ENCODE data around the gene NR2E1. TPM values are rescaled to one million over a fixed set of nuclear protein-coding genes. Genes with fewer than 3 reads are reported as not detected.
A peak's percentile ranks its signal among the peaks of the same experiment; 100 is the strongest.

NR2E1 gene
- total RNA-seq, result not detected in 2 replicates

GRCh38 chr6:108165714-108166663, at the start of gene NR2E1:
Gene NR2E1 (plus strand): TSS chr6:108166022. CDS start chr6:108166766, 744 bp downstream.
- H3K4me3 Mint-ChIP-seq (ENCODE audit: low read depth), result no peak within 1 kb of the TSS
- no peak for DNase-seq (ENCODE audit: low spot score)
- no peaks in the 10 kb centered on the region for H3K36me3 Mint-ChIP-seq (ENCODE audit: low read depth)
- no peaks in the 10 kb centered on the region for H3K9me3 Mint-ChIP-seq
- intact Hi-C loops (cut with micrococcal nuclease), result no loop called here
- peaks cover 5% of the 10 kb centered on the region for H3K4me1 Mint-ChIP-seq (ENCODE audit: low read depth)
- peaks cover 87% of the 10 kb centered on the region for H3K27me3 Mint-ChIP-seq (ENCODE audit: low read depth)
- peak within 1 kb of the TSS; percentile 8 for H3K27ac Mint-ChIP-seq

GRCh38 chr6:108116546-108117426, 49.0 kb upstream of the NR2E1 start:
- peak overlapping the region; percentile 11 for H3K27ac Mint-ChIP-seq
- H3K36me3 Mint-ChIP-seq (ENCODE audit: low read depth), result peaks cover 4% of the 10 kb centered on the region
- intact Hi-C loops (cut with micrococcal nuclease), result loop anchor here (2.0 to 10.0 kb wide), 2 partner anchors 52 to 378 kb away; no protein-coding TSS in a partner anchor
- H3K27me3 Mint-ChIP-seq (ENCODE audit: low read depth), result peaks cover 88% of the 10 kb centered on the region
- no peak for DNase-seq (ENCODE audit: low spot score)
- peak overlapping the region; percentile 81 for H3K4me3 Mint-ChIP-seq (ENCODE audit: low read depth)
- H3K4me1 Mint-ChIP-seq (ENCODE audit: low read depth), result peaks cover 32% of the 10 kb centered on the region
- H3K9me3 Mint-ChIP-seq, result no peaks in the 10 kb centered on the region

- intact Hi-C loops (cut with micrococcal nuclease), result loop anchor here (2.0 to 10.0 kb wide), 3 partner anchors 39 to 377 kb away; no protein-coding TSS in a partner anchor
- peak overlapping the region; percentile 81 for H3K4me3 Mint-ChIP-seq (ENCODE audit: low read depth)
- peak overlapping the region; percentile 11 for H3K27ac Mint-ChIP-seq
- H3K4me1 Mint-ChIP-seq (ENCODE audit: low read depth), result peaks cover 32% of the 10 kb centered on the region
- no peaks in the 10 kb centered on the region for H3K9me3 Mint-ChIP-seq
- DNase-seq (ENCODE audit: low spot score), result no peak
- H3K36me3 Mint-ChIP-seq (ENCODE audit: low read depth), result peaks cover 4% of the 10 kb centered on the region
- peaks cover 88% of the 10 kb centered on the region for H3K27me3 Mint-ChIP-seq (ENCODE audit: low read depth)
Measured at GRCh38 chr6:108117427-108118358, 48.1 kb upstream of the NR2E1 start.

GRCh38 chr6:108118359-108118724, 47.5 kb upstream of the NR2E1 start:
- peaks cover 32% of the 10 kb centered on the region for H3K4me1 Mint-ChIP-seq (ENCODE audit: low read depth)
- DNase-seq (ENCODE audit: low spot score), result no peak
- H3K4me3 Mint-ChIP-seq (ENCODE audit: low read depth), result peak overlapping the region; percentile 81
- H3K36me3 Mint-ChIP-seq (ENCODE audit: low read depth), result peaks cover 4% of the 10 kb centered on the region
- intact Hi-C loops (cut with micrococcal nuclease), result loop anchor here (2.0 to 10.0 kb wide), 2 partner anchors 38 to 376 kb away; no protein-coding TSS in a partner anchor
- H3K27me3 Mint-ChIP-seq (ENCODE audit: low read depth), result peaks cover 88% of the 10 kb centered on the region
- H3K9me3 Mint-ChIP-seq, result no peaks in the 10 kb centered on the region
- H3K27ac Mint-ChIP-seq, result no peak overlapping the region

GRCh38 chr6:108118810-108119768, 46.7 kb upstream of the NR2E1 start:
- H3K36me3 Mint-ChIP-seq (ENCODE audit: low read depth), result peaks cover 4% of the 10 kb centered on the region
- no peak for DNase-seq (ENCODE audit: low spot score)
- peaks cover 88% of the 10 kb centered on the region for H3K27me3 Mint-ChIP-seq (ENCODE audit: low read depth)
- no peaks in the 10 kb centered on the region for H3K9me3 Mint-ChIP-seq
- H3K4me1 Mint-ChIP-seq (ENCODE audit: low read depth), result peaks cover 30% of the 10 kb centered on the region
- H3K4me3 Mint-ChIP-seq (ENCODE audit: low read depth), result peak overlapping the region; percentile 69
- intact Hi-C loops (cut with micrococcal nuclease), result loop anchor here (2.0 to 10.0 kb wide), 2 partner anchors 38 to 376 kb away; no protein-coding TSS in a partner anchor
- no peak overlapping the region for H3K27ac Mint-ChIP-seq

- Mint-ChIP-seq H3K4me1 (ENCODE audit: low read depth) (peaks cover 26% of the 10 kb centered on the region), H3K4me3 (ENCODE audit: low read depth) (no peak overlapping the region), H3K36me3 (ENCODE audit: low read depth) (peaks cover 4% of the 10 kb centered on the region), H3K27me3 (ENCODE audit: low read depth) (peaks cover 87% of the 10 kb centered on the region), H3K9me3 (no peaks in the 10 kb centered on the region), H3K27ac (no peak overlapping the region)
- DNase-seq (ENCODE audit: low spot score), result no peak
- intact Hi-C loops (cut with micrococcal nuclease), result loop anchor here (2.0 to 10.0 kb wide), 2 partner anchors 37 to 375 kb away; no protein-coding TSS in a partner anchor
Measured at GRCh38 chr6:108119769-108120141, 46.1 kb upstream of the NR2E1 start.

GRCh38 chr6:108120311-108120710, 45.5 kb upstream of the NR2E1 start:
- intact Hi-C loops (cut with micrococcal nuclease), result no loop called here
- H3K27me3 Mint-ChIP-seq (ENCODE audit: low read depth), result peaks cover 87% of the 10 kb centered on the region
- no peak overlapping the region for H3K27ac Mint-ChIP-seq
- H3K4me3 Mint-ChIP-seq (ENCODE audit: low read depth), result no peak overlapping the region
- DNase-seq (ENCODE audit: low spot score), result no peak
- no peaks in the 10 kb centered on the region for H3K9me3 Mint-ChIP-seq
- peaks cover 4% of the 10 kb centered on the region for H3K36me3 Mint-ChIP-seq (ENCODE audit: low read depth)
- H3K4me1 Mint-ChIP-seq (ENCODE audit: low read depth), result peaks cover 20% of the 10 kb centered on the region

GRCh38 chr6:108121612-108122011, 44.2 kb upstream of the NR2E1 start:
- H3K9me3 Mint-ChIP-seq, result no peaks in the 10 kb centered on the region
- H3K4me3 Mint-ChIP-seq (ENCODE audit: low read depth), result no peak overlapping the region
- intact Hi-C loops (cut with micrococcal nuclease), result no loop called here
- peaks cover 85% of the 10 kb centered on the region for H3K27me3 Mint-ChIP-seq (ENCODE audit: low read depth)
- DNase-seq (ENCODE audit: low spot score), result no peak
- peaks cover 13% of the 10 kb centered on the region for H3K4me1 Mint-ChIP-seq (ENCODE audit: low read depth)
- H3K36me3 Mint-ChIP-seq (ENCODE audit: low read depth), result peaks cover 4% of the 10 kb centered on the region
- no peak overlapping the region for H3K27ac Mint-ChIP-seq

GRCh38 chr6:108123481-108123929, 42.3 kb upstream of the NR2E1 start:
- Mint-ChIP-seq H3K4me1 (ENCODE audit: low read depth) (peaks cover 6% of the 10 kb centered on the region), H3K27me3 (ENCODE audit: low read depth) (peaks cover 88% of the 10 kb centered on the region), H3K9me3 (no peaks in the 10 kb centered on the region), H3K27ac (no peak overlapping the region), H3K36me3 (ENCODE audit: low read depth) (no peaks in the 10 kb centered on the region), H3K4me3 (ENCODE audit: low read depth) (no peak overlapping the region)
- intact Hi-C loops (cut with micrococcal nuclease), result no loop called here
- DNase-seq (ENCODE audit: low spot score), result no peak

- no peak for DNase-seq (ENCODE audit: low spot score)
- H3K4me1 Mint-ChIP-seq (ENCODE audit: low read depth), result peaks cover 2% of the 10 kb centered on the region
- intact Hi-C loops (cut with micrococcal nuclease), result no loop called here
- H3K27ac Mint-ChIP-seq, result no peak overlapping the region
- peaks cover 89% of the 10 kb centered on the region for H3K27me3 Mint-ChIP-seq (ENCODE audit: low read depth)
- no peak overlapping the region for H3K4me3 Mint-ChIP-seq (ENCODE audit: low read depth)
- H3K9me3 Mint-ChIP-seq, result no peaks in the 10 kb centered on the region
- H3K36me3 Mint-ChIP-seq (ENCODE audit: low read depth), result no peaks in the 10 kb centered on the region
Measured at GRCh38 chr6:108123946-108124345, 41.9 kb upstream of the NR2E1 start.

GRCh38 chr6:108127056-108127455, 38.8 kb upstream of the NR2E1 start:
- intact Hi-C loops (cut with micrococcal nuclease), result no loop called here
- H3K27me3 Mint-ChIP-seq (ENCODE audit: low read depth), result peaks cover 84% of the 10 kb centered on the region
- no peaks in the 10 kb centered on the region for H3K4me1 Mint-ChIP-seq (ENCODE audit: low read depth)
- H3K27ac Mint-ChIP-seq, result no peak overlapping the region
- H3K4me3 Mint-ChIP-seq (ENCODE audit: low read depth), result no peak overlapping the region
- no peaks in the 10 kb centered on the region for H3K36me3 Mint-ChIP-seq (ENCODE audit: low read depth)
- no peak for DNase-seq (ENCODE audit: low spot score)
- H3K9me3 Mint-ChIP-seq, result no peaks in the 10 kb centered on the region
